Left kidney (tissue), 2 donors: Measurements from ENCODE around the gene C12orf60. TPM values are rescaled to one million over a fixed set of nuclear protein-coding genes. Genes with fewer than 3 reads are reported as not detected.

Source experiments
- DNase-seq: peaks from one replicate; pipeline ENCODE4 v3.0.0-alpha.2; 2013
- polyA plus RNA-seq: library from polyadenylated mRNA; unstranded; fragments of 120-200 nt; gene quantifications from one replicate; pipeline ENCODE4 v1.2.1, GENCODE V29; 2013; ENCODE audit not compliant: insufficient read length

The C12orf60 gene
- polyA plus RNA-seq, 1 donor: 5.5 TPM

GRCh38 chr12:14834509-14834908 is 31.0 kb downstream of the C12orf60 start:
- no peak for DNase-seq

GRCh38 chr12:14836336-14837210 is 33.1 kb downstream of the C12orf60 start:
- no peak for DNase-seq

GRCh38 chr12:14839262-14839661 is 35.8 kb downstream of the C12orf60 start:
- no peak for DNase-seq

GRCh38 chr12:14840616-14841015 is 37.1 kb downstream of the C12orf60 start:
- DNase-seq: no peak

- no peak for DNase-seq
These were observed 38.3 kb downstream of the C12orf60 start for GRCh38 chr12:14841761-14842160.

- no peak for DNase-seq
These were observed 38.8 kb downstream of the C12orf60 start for GRCh38 chr12:14842315-14842714.

GRCh38 chr12:14843425-14843887 is 40.0 kb downstream of the C12orf60 start, which contains the start of gene ART4:
Gene ART4, minus strand, starts transcription at chr12:14843526. Its CDS starts 413 bp downstream, at chr12:14843113.
- no peak for DNase-seq

- DNase-seq: no peak
These were observed 40.9 kb downstream of the C12orf60 start for GRCh38 chr12:14844401-14844800.

- DNase-seq: peak; percentile 72
These were observed 41.9 kb downstream of the C12orf60 start for GRCh38 chr12:14845350-14845750.

- DNase-seq: no peak
These were observed 42.6 kb downstream of the C12orf60 start for GRCh38 chr12:14846042-14846587.

- no peak for DNase-seq
These were observed 43.6 kb downstream of the C12orf60 start for GRCh38 chr12:14846876-14847580.

GRCh38 chr12:14849661-14850060 is 46.2 kb downstream of the C12orf60 start:
- no peak for DNase-seq

GRCh38 chr12:14850929-14851663 is 47.6 kb downstream of the C12orf60 start:
- DNase-seq: no peak

- no peak for DNase-seq
These were observed 49.4 kb downstream of the C12orf60 start for GRCh38 chr12:14852880-14853279.

GRCh38 chr12:14853961-14854360 is 50.5 kb downstream of the C12orf60 start:
- no peak for DNase-seq

GRCh38 chr12:14854586-14855183 is 51.2 kb downstream of the C12orf60 start:
- peak; percentile 46 for DNase-seq

- DNase-seq: no peak
These were observed 55.0 kb downstream of the C12orf60 start for GRCh38 chr12:14858513-14858912.

GRCh38 chr12:14860490-14860889 is 57.0 kb downstream of the C12orf60 start:
- no peak for DNase-seq

- DNase-seq: no peak
These were observed 65.5 kb downstream of the C12orf60 start for GRCh38 chr12:14868916-14869506.

- DNase-seq: no peak
These were observed 67.8 kb downstream of the C12orf60 start for GRCh38 chr12:14871247-14871646.

- DNase-seq: no peak
These were observed 68.4 kb downstream of the C12orf60 start for GRCh38 chr12:14871886-14872285.
